ENCODE data around the gene OR1L6.

The OR1L6 gene

GRCh38 chr9:122742003-122742402 lies at the start of gene OR1L6:
Gene OR1L6, plus strand, starts transcription at chr9:122742303. Its CDS starts 7,545 bp downstream, at chr9:122749848.
- Histone ChIP-seq H3K4me3 (ENCODE audit: low read depth, low read length) (no peak within 1 kb of the TSS), H3K27ac (ENCODE audit: low read depth, low read length) (no peak within 1 kb of the TSS), H2AFZ (ENCODE audit: low read length, unreplicated experiment) (no peak within 1 kb of the TSS), H3K36me3 (ENCODE audit: insufficient read depth, low read length) (no peaks in the 10 kb centered on the region), H3K27me3 (ENCODE audit: insufficient read depth, low read length) (peaks cover 42% of the 10 kb centered on the region), H3K79me2 (ENCODE audit: control insufficient read depth, insufficient read depth, low read length, unreplicated experiment) (no peaks in the 10 kb centered on the region), H3K4me1 (ENCODE audit: control insufficient read depth, insufficient read depth, low read length, unreplicated experiment) (no peaks in the 10 kb centered on the region)

GRCh38 chr9:122695696-122696095 lies 46.4 kb upstream of the OR1L6 start:
- peaks cover 3% of the 10 kb centered on the region for H3K27me3 ChIP-seq (ENCODE audit: insufficient read depth, low read length)
- H3K4me3 ChIP-seq (ENCODE audit: low read depth, low read length): no peak overlapping the region

GRCh38 chr9:122718038-122718437 lies 24.1 kb upstream of the OR1L6 start:
- H3K4me3 ChIP-seq (ENCODE audit: low read depth, low read length): no peak overlapping the region
- no peaks in the 10 kb centered on the region for H3K4me1 ChIP-seq (ENCODE audit: control insufficient read depth, insufficient read depth, low read length, unreplicated experiment)
- no peaks in the 10 kb centered on the region for H3K27me3 ChIP-seq (ENCODE audit: insufficient read depth, low read length)
- H3K36me3 ChIP-seq (ENCODE audit: insufficient read depth, low read length): no peaks in the 10 kb centered on the region
- no peak overlapping the region for H2AFZ ChIP-seq (ENCODE audit: low read length, unreplicated experiment)
- no peak overlapping the region for H3K27ac ChIP-seq (ENCODE audit: low read depth, low read length)
- H3K79me2 ChIP-seq (ENCODE audit: control insufficient read depth, insufficient read depth, low read length, unreplicated experiment): no peaks in the 10 kb centered on the region

More at GRCh38 chr9:122695696-122696095, 46.4 kb upstream of the OR1L6 start:
- Histone ChIP-seq H2AFZ (ENCODE audit: low read length, unreplicated experiment) (no peak overlapping the region), H3K36me3 (ENCODE audit: insufficient read depth, low read length) (no peaks in the 10 kb centered on the region), H3K79me2 (ENCODE audit: control insufficient read depth, insufficient read depth, low read length, unreplicated experiment) (no peaks in the 10 kb centered on the region), H3K4me1 (ENCODE audit: control insufficient read depth, insufficient read depth, low read length, unreplicated experiment) (no peaks in the 10 kb centered on the region), H3K27ac (ENCODE audit: low read depth, low read length) (no peak overlapping the region)

GRCh38 chr9:122719218-122719617 lies 22.9 kb upstream of the OR1L6 start:
- H3K79me2 ChIP-seq (ENCODE audit: control insufficient read depth, insufficient read depth, low read length, unreplicated experiment): no peaks in the 10 kb centered on the region
- no peaks in the 10 kb centered on the region for H3K27me3 ChIP-seq (ENCODE audit: insufficient read depth, low read length)
- no peak overlapping the region for H3K4me3 ChIP-seq (ENCODE audit: low read depth, low read length)
- H3K27ac ChIP-seq (ENCODE audit: low read depth, low read length): no peak overlapping the region
- no peak overlapping the region for H2AFZ ChIP-seq (ENCODE audit: low read length, unreplicated experiment)
- H3K36me3 ChIP-seq (ENCODE audit: insufficient read depth, low read length): no peaks in the 10 kb centered on the region
- no peaks in the 10 kb centered on the region for H3K4me1 ChIP-seq (ENCODE audit: control insufficient read depth, insufficient read depth, low read length, unreplicated experiment)

GRCh38 chr9:122723690-122724089 lies 18.4 kb upstream of the OR1L6 start, which contains the start of gene OR1L4:
Gene OR1L4, plus strand, starts transcription at chr9:122723990. Its CDS starts 0 bp downstream, at chr9:122723990.
- Histone ChIP-seq H3K4me3 (ENCODE audit: low read depth, low read length) (no peak within 1 kb of the TSS), H2AFZ (ENCODE audit: low read length, unreplicated experiment) (no peak within 1 kb of the TSS), H3K4me1 (ENCODE audit: control insufficient read depth, insufficient read depth, low read length, unreplicated experiment) (no peaks in the 10 kb centered on the region), H3K36me3 (ENCODE audit: insufficient read depth, low read length) (no peaks in the 10 kb centered on the region), H3K79me2 (ENCODE audit: control insufficient read depth, insufficient read depth, low read length, unreplicated experiment) (no peaks in the 10 kb centered on the region), H3K27ac (ENCODE audit: low read depth, low read length) (no peak within 1 kb of the TSS), H3K27me3 (ENCODE audit: insufficient read depth, low read length) (no peaks in the 10 kb centered on the region)

GRCh38 chr9:122754825-122755224 lies 12.7 kb downstream of the OR1L6 start:
- Histone ChIP-seq H3K79me2 (ENCODE audit: control insufficient read depth, insufficient read depth, low read length, unreplicated experiment) (no peaks in the 10 kb centered on the region), H3K36me3 (ENCODE audit: insufficient read depth, low read length) (no peaks in the 10 kb centered on the region), H3K4me1 (ENCODE audit: control insufficient read depth, insufficient read depth, low read length, unreplicated experiment) (no peaks in the 10 kb centered on the region), H2AFZ (ENCODE audit: low read length, unreplicated experiment) (no peak overlapping the region), H3K27me3 (ENCODE audit: insufficient read depth, low read length) (peaks cover 18% of the 10 kb centered on the region; the same call in 1 of the 2 replicates), H3K27ac (ENCODE audit: low read depth, low read length) (no peak overlapping the region), H3K4me3 (ENCODE audit: low read depth, low read length) (no peak overlapping the region)

GRCh38 chr9:122767817-122768216 lies 25.7 kb downstream of the OR1L6 start:
- Histone ChIP-seq H3K27ac (ENCODE audit: low read depth, low read length) (no peak overlapping the region), H3K36me3 (ENCODE audit: insufficient read depth, low read length) (no peaks in the 10 kb centered on the region), H3K27me3 (ENCODE audit: insufficient read depth, low read length) (0 out of 2 replicates have a peak, but pooled peaks cover 2% of the 10 kb centered on the region), H3K79me2 (ENCODE audit: control insufficient read depth, insufficient read depth, low read length, unreplicated experiment) (no peaks in the 10 kb centered on the region), H3K4me1 (ENCODE audit: control insufficient read depth, insufficient read depth, low read length, unreplicated experiment) (no peaks in the 10 kb centered on the region), H3K4me3 (ENCODE audit: low read depth, low read length) (no peak overlapping the region), H2AFZ (ENCODE audit: low read length, unreplicated experiment) (no peak overlapping the region)

GRCh38 chr9:122777052-122777451 lies 34.9 kb downstream of the OR1L6 start:
- peaks cover 11% of the 10 kb centered on the region for H3K4me1 ChIP-seq (ENCODE audit: control insufficient read depth, insufficient read depth, low read length, unreplicated experiment)
- no peak overlapping the region for H3K4me3 ChIP-seq (ENCODE audit: low read depth, low read length)
- no peaks in the 10 kb centered on the region for H3K36me3 ChIP-seq (ENCODE audit: insufficient read depth, low read length)
- H3K27me3 ChIP-seq (ENCODE audit: insufficient read depth, low read length): no peaks in the 10 kb centered on the region
- no peaks in the 10 kb centered on the region for H3K79me2 ChIP-seq (ENCODE audit: control insufficient read depth, insufficient read depth, low read length, unreplicated experiment)
- no peak overlapping the region for H3K27ac ChIP-seq (ENCODE audit: low read depth, low read length)
- H2AFZ ChIP-seq (ENCODE audit: low read length, unreplicated experiment): no peak overlapping the region

- no peaks in the 10 kb centered on the region for H3K27me3 ChIP-seq (ENCODE audit: insufficient read depth, low read length)
- H3K36me3 ChIP-seq (ENCODE audit: insufficient read depth, low read length): no peaks in the 10 kb centered on the region
- H3K4me3 ChIP-seq (ENCODE audit: low read depth, low read length): no peak overlapping the region
- no peaks in the 10 kb centered on the region for H3K79me2 ChIP-seq (ENCODE audit: control insufficient read depth, insufficient read depth, low read length, unreplicated experiment)
- no peak overlapping the region for H3K27ac ChIP-seq (ENCODE audit: low read depth, low read length)
- H3K4me1 ChIP-seq (ENCODE audit: control insufficient read depth, insufficient read depth, low read length, unreplicated experiment): peaks cover 11% of the 10 kb centered on the region
- no peak overlapping the region for H2AFZ ChIP-seq (ENCODE audit: low read length, unreplicated experiment)
These were observed 36.0 kb downstream of the OR1L6 start for GRCh38 chr9:122777935-122778627.

- peaks cover 11% of the 10 kb centered on the region for H3K4me1 ChIP-seq (ENCODE audit: control insufficient read depth, insufficient read depth, low read length, unreplicated experiment)
- H3K4me3 ChIP-seq (ENCODE audit: low read depth, low read length): no peak overlapping the region
- H2AFZ ChIP-seq (ENCODE audit: low read length, unreplicated experiment): no peak overlapping the region
- no peaks in the 10 kb centered on the region for H3K27me3 ChIP-seq (ENCODE audit: insufficient read depth, low read length)
- no peaks in the 10 kb centered on the region for H3K36me3 ChIP-seq (ENCODE audit: insufficient read depth, low read length)
- H3K79me2 ChIP-seq (ENCODE audit: control insufficient read depth, insufficient read depth, low read length, unreplicated experiment): no peaks in the 10 kb centered on the region
- H3K27ac ChIP-seq (ENCODE audit: low read depth, low read length): no peak overlapping the region
These were observed 37.1 kb downstream of the OR1L6 start for GRCh38 chr9:122779181-122779580.

- Histone ChIP-seq H3K79me2 (ENCODE audit: control insufficient read depth, insufficient read depth, low read length, unreplicated experiment) (no peaks in the 10 kb centered on the region), H3K4me3 (ENCODE audit: low read depth, low read length) (no peak overlapping the region), H3K4me1 (ENCODE audit: control insufficient read depth, insufficient read depth, low read length, unreplicated experiment) (peaks cover 11% of the 10 kb centered on the region), H2AFZ (ENCODE audit: low read length, unreplicated experiment) (no peak overlapping the region), H3K36me3 (ENCODE audit: insufficient read depth, low read length) (no peaks in the 10 kb centered on the region), H3K27me3 (ENCODE audit: insufficient read depth, low read length) (peaks cover 5% of the 10 kb centered on the region; the same call in 1 of the 2 replicates), H3K27ac (ENCODE audit: low read depth, low read length) (no peak overlapping the region)
These were observed 37.9 kb downstream of the OR1L6 start for GRCh38 chr9:122780026-122780425.
